ENCODE results near the gene CNNM3.

The CNNM3 gene

GRCh38 chr2:96769814-96770213 is 46.3 kb upstream of the CNNM3 start:
- H3K9ac ChIP-seq (ENCODE audit: low read length) = no peak overlapping the region

GRCh38 chr2:96770442-96771202 is 45.4 kb upstream of the CNNM3 start:
- H3K4me1 ChIP-seq (ENCODE audit: low read length) = peaks cover 37% of the 10 kb centered on the region
- H3K27ac ChIP-seq (ENCODE audit: low read length) = no peak overlapping the region
- no peaks in the 10 kb centered on the region for H3K9me3 ChIP-seq (ENCODE audit: insufficient read depth, low read length)
- no peaks in the 10 kb centered on the region for H3K36me3 ChIP-seq (replicated peaks; ENCODE audit: low read depth, low read length)
- no peaks in the 10 kb centered on the region for H3K27me3 ChIP-seq (ENCODE audit: low read depth, low read length)
- H3K4me3 ChIP-seq (ENCODE audit: low read length) = no peak overlapping the region
- no peak overlapping the region for H3K4me2 ChIP-seq (ENCODE audit: low read length)
- no peaks in the 10 kb centered on the region for H4K20me1 ChIP-seq (ENCODE audit: insufficient read depth, low read length)
- H3K79me2 ChIP-seq (ENCODE audit: low read length) = peaks cover 5% of the 10 kb centered on the region; the same call in 1 of the 2 replicates
- no peak overlapping the region for H3K9ac ChIP-seq (ENCODE audit: low read length)
- TF ChIP-seq EZH2phosphoT487 (IDR thresholded peaks at IDR 0.05; ENCODE audit: low read depth) (no peak), CTCF (IDR thresholded peaks at IDR 0.05; ENCODE audit: low read depth, low read length) (no peak)
- no peak overlapping the region for H2AFZ ChIP-seq (ENCODE audit: low read depth, low read length)

More at GRCh38 chr2:96769814-96770213, 46.3 kb upstream of the CNNM3 start:
- peaks cover 37% of the 10 kb centered on the region for H3K4me1 ChIP-seq (ENCODE audit: low read length)
- no peaks in the 10 kb centered on the region for H3K27me3 ChIP-seq (ENCODE audit: low read depth, low read length)
- H4K20me1 ChIP-seq (ENCODE audit: insufficient read depth, low read length) = no peaks in the 10 kb centered on the region
- no peak overlapping the region for H3K4me3 ChIP-seq (ENCODE audit: low read length)
- H3K27ac ChIP-seq (ENCODE audit: low read length) = no peak overlapping the region
- H3K36me3 ChIP-seq (replicated peaks; ENCODE audit: low read depth, low read length) = no peaks in the 10 kb centered on the region
- no peak for TF ChIP-seq CTCF (IDR thresholded peaks at IDR 0.05; ENCODE audit: low read depth, low read length)
- TF ChIP-seq EZH2phosphoT487 (IDR thresholded peaks at IDR 0.05; ENCODE audit: low read depth) = no peak
- peaks cover 5% of the 10 kb centered on the region; the same call in 1 of the 2 replicates for H3K79me2 ChIP-seq (ENCODE audit: low read length)
- H2AFZ ChIP-seq (ENCODE audit: low read depth, low read length) = no peak overlapping the region
- H3K9me3 ChIP-seq (ENCODE audit: insufficient read depth, low read length) = no peaks in the 10 kb centered on the region
- H3K4me2 ChIP-seq (ENCODE audit: low read length) = no peak overlapping the region

- no peaks in the 10 kb centered on the region for H3K36me3 ChIP-seq (replicated peaks; ENCODE audit: low read depth, low read length)
- no peaks in the 10 kb centered on the region for H3K9me3 ChIP-seq (ENCODE audit: insufficient read depth, low read length)
- H3K4me1 ChIP-seq (ENCODE audit: low read length) = peaks cover 36% of the 10 kb centered on the region
- no peaks in the 10 kb centered on the region for H3K27me3 ChIP-seq (ENCODE audit: low read depth, low read length)
- H3K79me2 ChIP-seq (ENCODE audit: low read length) = peaks cover 5% of the 10 kb centered on the region; the same call in 1 of the 2 replicates
- no peaks in the 10 kb centered on the region for H4K20me1 ChIP-seq (ENCODE audit: insufficient read depth, low read length)
- no peak overlapping the region for H3K4me3 ChIP-seq (ENCODE audit: low read length)
- no peak overlapping the region for H3K4me2 ChIP-seq (ENCODE audit: low read length)
- no peak overlapping the region for H3K27ac ChIP-seq (ENCODE audit: low read length)
- no peak overlapping the region for H3K9ac ChIP-seq (ENCODE audit: low read length)
- no peak overlapping the region for H2AFZ ChIP-seq (ENCODE audit: low read depth, low read length)
- TF ChIP-seq CTCF (IDR thresholded peaks at IDR 0.05; ENCODE audit: low read depth, low read length) (no peak), EZH2phosphoT487 (IDR thresholded peaks at IDR 0.05; ENCODE audit: low read depth) (no peak)
Measured at GRCh38 chr2:96771796-96772618, 44.1 kb upstream of the CNNM3 start.
